Left renal pelvis (tissue), 4 donors: ENCODE measurements around the gene SLC22A3. TPM values are rescaled to one million over a fixed set of nuclear protein-coding genes. Genes with fewer than 3 reads are reported as not detected.
A peak's percentile ranks its signal among the peaks of the same experiment; 100 is the strongest.
"Not testable (repeated sequence)": the region's sequence is repeated elsewhere in the genome, so short reads cannot be mapped to it uniquely, and the experiment has no call there.

Experiments
- DNase-seq, 4 donors: peaks; one replicate each; pipeline ENCODE4 v3.0.0-alpha.2; 2013; ENCODE audit warnings: low read depth in 4 of 4, low spot score in 3 of 4
- polyA plus RNA-seq, 4 donors: library from polyadenylated mRNA; unstranded; fragments of 120-200 nt; gene quantifications; one replicate each; pipeline ENCODE4 v1.2.1, GENCODE V29; 2013; ENCODE audit not compliant: insufficient read length in 4 of 4

SLC22A3 gene
- polyA plus RNA-seq, 4 donors = 3.9 to 25.9 (median 5.7) TPM

GRCh38 chr6:160431791-160432404, 83.7 kb downstream of the SLC22A3 start:
- no peak for DNase-seq

- no peak for DNase-seq
Measured at GRCh38 chr6:160435935-160436334, 87.8 kb downstream of the SLC22A3 start.

DNA sequence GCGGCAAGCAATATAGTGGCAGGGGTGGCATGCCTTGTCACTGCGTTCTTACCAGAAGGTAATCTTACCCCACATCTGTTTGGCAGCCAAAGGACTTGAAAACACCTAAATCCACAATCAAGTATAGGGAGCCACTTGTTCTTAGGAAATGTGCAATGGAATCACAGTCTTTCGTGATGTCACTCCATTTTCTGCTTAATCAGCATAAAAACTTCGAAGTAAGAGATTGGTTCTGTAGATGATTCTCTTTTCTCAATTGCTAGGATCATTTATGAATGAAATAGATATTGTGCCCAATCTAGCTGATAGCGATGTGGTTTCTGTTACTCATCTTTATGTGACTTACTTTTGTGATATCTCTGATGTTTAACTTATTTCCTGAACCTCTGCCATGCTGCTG, 89.0 kb downstream of the SLC22A3 start:
- DNase-seq = no peak

- no peak for DNase-seq
Measured at GRCh38 chr6:160437775-160438174, 89.6 kb downstream of the SLC22A3 start.

DNA sequence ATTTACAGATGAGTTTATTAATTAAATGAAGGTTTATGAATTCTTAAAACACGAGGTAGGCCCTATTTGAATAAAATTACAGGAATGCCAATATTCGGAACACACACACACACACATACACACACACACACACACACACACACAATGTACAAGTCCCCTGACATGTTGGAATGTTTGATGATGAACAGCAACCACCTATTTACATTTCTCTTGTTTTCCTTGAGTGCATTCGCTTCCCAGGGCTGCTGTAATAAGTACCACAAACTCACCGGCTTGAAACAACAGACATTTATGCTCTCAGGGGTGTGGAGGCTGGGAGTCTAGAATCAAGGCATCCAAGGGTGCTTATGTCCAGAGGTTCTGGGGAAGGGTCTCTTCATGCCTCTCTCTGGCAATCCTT, 90.3 kb downstream of the SLC22A3 start:
- no peak for DNase-seq

GRCh38 chr6:160439751-160440150, 91.6 kb downstream of the SLC22A3 start:
- DNase-seq = no peak

- no peak for DNase-seq
Measured at GRCh38 chr6:160442151-160442550, 94.0 kb downstream of the SLC22A3 start.

GRCh38 chr6:160445130-160445529, 97.0 kb downstream of the SLC22A3 start:
- DNase-seq = no peak

DNA sequence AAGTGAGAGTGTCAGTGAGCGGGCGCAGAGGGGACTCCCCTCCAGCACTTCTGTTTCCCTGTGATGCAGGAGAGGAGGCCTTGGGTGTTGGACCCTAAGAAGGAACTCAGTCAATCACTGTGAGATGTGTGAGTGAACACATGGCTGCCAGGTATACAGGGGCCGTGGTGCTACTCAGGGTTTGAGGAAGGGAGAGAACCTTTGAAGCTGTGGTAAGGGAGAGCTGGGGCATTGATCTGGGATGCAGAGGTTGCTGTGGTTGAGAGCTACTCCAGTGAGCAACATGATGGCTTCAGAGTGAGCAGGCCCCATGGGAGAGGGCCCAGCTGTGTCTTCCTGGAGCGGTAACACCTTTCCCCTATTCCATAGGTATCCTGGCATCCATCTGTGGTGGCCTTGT, 99.2 kb downstream of the SLC22A3 start:
- no peak for DNase-seq

- not testable (repeated sequence) for DNase-seq
Measured at GRCh38 chr6:160449787-160450186, 101.6 kb downstream of the SLC22A3 start.

- no peak for DNase-seq
Measured at GRCh38 chr6:160450849-160451248, 102.7 kb downstream of the SLC22A3 start.

- no peak for DNase-seq
Measured at GRCh38 chr6:160454303-160454702, 106.1 kb downstream of the SLC22A3 start.

- DNase-seq = no peak
Measured at GRCh38 chr6:160455081-160455480, 106.9 kb downstream of the SLC22A3 start.

GRCh38 chr6:160455541-160456213, 107.5 kb downstream of the SLC22A3 start:
- peak; percentile 39 to 61 (median 42) for DNase-seq

- DNase-seq = no peak
Measured at GRCh38 chr6:160456214-160456546, 108.0 kb downstream of the SLC22A3 start.

GRCh38 chr6:160457823-160458222, 109.6 kb downstream of the SLC22A3 start:
- no peak for DNase-seq

GRCh38 chr6:160461641-160462040, 113.5 kb downstream of the SLC22A3 start:
- DNase-seq = no peak

- no peak for DNase-seq
Measured at GRCh38 chr6:160462116-160462515, 113.9 kb downstream of the SLC22A3 start.

DNA sequence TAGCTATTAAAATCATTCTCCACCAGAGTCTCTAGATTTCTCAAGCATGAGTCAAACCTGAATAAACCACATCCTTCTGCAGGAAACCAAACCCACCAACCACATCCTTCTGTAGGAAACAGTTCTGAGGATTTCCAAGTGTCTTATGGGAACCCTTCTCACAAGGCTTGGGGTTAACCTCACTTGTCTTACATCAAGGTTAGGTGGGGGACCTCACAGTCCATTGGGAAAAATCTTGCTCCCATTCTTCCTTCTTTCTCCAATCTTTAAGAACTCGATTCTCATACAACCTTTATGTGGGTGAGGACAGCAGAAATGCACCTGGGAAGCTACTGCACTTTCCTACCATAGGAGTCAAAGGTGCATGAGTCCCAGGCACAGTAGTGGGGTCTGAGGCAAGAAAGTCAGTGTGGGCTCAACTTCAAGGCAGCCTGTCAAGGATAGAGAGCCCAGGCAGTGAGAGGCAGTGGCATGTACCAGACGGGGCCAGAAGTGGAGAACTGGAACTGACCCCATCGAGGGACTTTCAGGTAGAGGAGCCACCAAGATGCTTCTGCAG, 114.5 kb downstream of the SLC22A3 start:
- DNase-seq = no peak

DNA sequence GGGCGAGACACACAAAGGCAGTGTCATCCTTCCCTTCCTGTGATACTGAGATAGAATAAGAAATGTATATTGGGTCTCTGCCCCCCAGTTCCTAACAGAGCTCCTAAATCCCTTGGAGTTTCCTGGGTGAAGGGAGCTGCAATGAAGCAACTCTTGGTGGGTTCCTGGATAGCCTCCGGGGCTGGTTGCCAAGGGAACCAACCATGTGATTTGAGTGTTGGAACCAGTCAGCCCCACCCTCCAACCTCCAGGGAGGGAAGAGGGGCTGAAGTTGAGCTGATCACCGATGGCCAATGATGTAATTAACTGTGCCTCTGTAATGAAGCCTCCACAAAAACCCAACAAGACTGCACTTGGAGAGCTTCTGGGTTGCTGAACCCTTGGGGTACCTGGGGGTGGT, 116.6 kb downstream of the SLC22A3 start:
- no peak for DNase-seq

DNA sequence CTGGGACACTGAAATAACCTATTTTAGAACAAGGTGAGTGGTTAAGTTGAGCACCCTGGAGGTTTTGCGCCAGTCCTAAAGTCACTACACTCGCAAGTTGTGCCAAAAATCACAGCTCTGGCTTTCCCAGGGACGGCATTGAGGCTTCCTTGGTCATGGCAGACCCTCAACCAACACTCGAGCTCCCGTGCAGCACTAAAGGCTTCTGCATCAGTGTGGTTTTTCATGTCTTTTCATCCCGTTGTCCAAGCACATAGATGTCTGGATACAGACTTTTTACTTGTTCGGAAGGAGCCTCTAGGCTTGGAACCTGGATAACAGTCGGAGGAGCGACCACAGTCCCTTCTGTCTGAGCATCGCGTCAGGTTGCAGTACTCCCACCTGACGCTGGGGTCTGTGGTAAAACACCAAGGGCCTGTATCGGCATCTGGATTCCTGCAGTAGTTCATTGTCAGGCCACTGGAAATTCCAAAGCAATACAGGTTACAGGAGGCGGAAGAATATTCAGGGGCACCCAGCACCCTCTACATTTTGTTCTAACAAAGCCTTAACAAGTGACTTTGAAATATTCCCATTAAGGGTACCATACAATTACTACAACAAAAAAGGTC, 119.2 kb downstream of the SLC22A3 start:
- DNase-seq = not testable (repeated sequence)

- no peak for DNase-seq
Measured at GRCh38 chr6:160469153-160469552, 121.0 kb downstream of the SLC22A3 start.
